OCI-LY1 (cell line): Measurements from ENCODE around the gene TMEM106C.

ENCODE experiments used
- H2AFZ ChIP-seq: fragments of 200-600 bp; sonication (generic), shearing (Covaris generic); 2 replicates; pipeline ENCODE4 v1.6.0; 2014; ENCODE audit warnings: antibody characterized with exemption, mild to moderate bottlenecking, low read length
- H3F3A ChIP-seq: fragments of 200-600 bp; sonication (generic), shearing (Covaris generic); 2 replicates; pipeline ENCODE4 v1.6.0; 2014; ENCODE audit warnings: mild to moderate bottlenecking, antibody characterized with exemption, low read length, moderate library complexity; ENCODE audit not compliant: insufficient read depth
- H3K27ac ChIP-seq: fragments of 200-600 bp; sonication (generic); 2 replicates; pipeline ENCODE4 v1.5.1; 2014; ENCODE audit warnings: low read length, mixed run types, mild to moderate bottlenecking, low read depth; ENCODE audit not compliant: poor library complexity, severe bottlenecking
- H3K27me3 ChIP-seq: fragments of 200-600 bp; sonication (generic); 2 replicates; pipeline ENCODE4 v1.6.0; 2014; ENCODE audit warnings: antibody characterized with exemption, mild to moderate bottlenecking, low read length, moderate library complexity; ENCODE audit not compliant: insufficient read depth
- H3K36me3 ChIP-seq: fragments of 200-600 bp; sonication (generic); 2 replicates; pipeline ENCODE4 v1.6.1; 2014; ENCODE audit warnings: mild to moderate bottlenecking, antibody characterized with exemption, low read length, moderate library complexity, mixed read lengths; ENCODE audit not compliant: insufficient read depth
- H3K4me1 ChIP-seq: fragments of 200-600 bp; sonication (generic); 2 replicates; pipeline ENCODE4 v1.5.1; 2014; ENCODE audit warnings: mild to moderate bottlenecking, low read length, moderate library complexity; ENCODE audit not compliant: insufficient read depth, severe bottlenecking
- H3K4me2 ChIP-seq: fragments of 200-600 bp; sonication (generic), shearing (Covaris generic); 2 replicates; pipeline ENCODE4 v1.6.1; 2014; ENCODE audit warnings: low read length
- H3K4me3 ChIP-seq: fragments of 200-600 bp; sonication (generic); 2 replicates; pipeline ENCODE4 v1.5.1; 2014; ENCODE audit warnings: low read length, low read depth, mild to moderate bottlenecking, mixed read lengths; ENCODE audit not compliant: poor library complexity, severe bottlenecking
- H3K79me2 ChIP-seq: fragments of 200-600 bp; shearing (Covaris generic); 2 replicates; pipeline ENCODE4 v1.6.1; 2016; ENCODE audit warnings: mixed run types, low read length, mixed read lengths; ENCODE audit not compliant: insufficient read depth
- H3K9ac ChIP-seq: fragments of 200-600 bp; sonication (generic), shearing (Covaris generic); 2 replicates; pipeline ENCODE4 v1.6.1; 2014; ENCODE audit warnings: mild to moderate bottlenecking, low read length, mixed read lengths
- H3K9me2 ChIP-seq: fragments of 200-600 bp; sonication (generic), shearing (Covaris generic); 2 replicates; pipeline ENCODE4 v1.6.1; 2014; ENCODE audit warnings: low read depth, mild to moderate bottlenecking, low read length, mixed read lengths
- H3K9me3 ChIP-seq: fragments of 200-600 bp; shearing (Covaris generic); 2 replicates; pipeline ENCODE4 v1.6.1; 2014; ENCODE audit warnings: low read length, mixed read lengths
- H4K20me1 ChIP-seq: fragments of 200-600 bp; sonication (generic), shearing (Covaris generic); 2 replicates; pipeline ENCODE4 v1.6.0; 2016; ENCODE audit warnings: mild to moderate bottlenecking, low read length; ENCODE audit not compliant: insufficient read depth
- EZH2 ChIP-seq: fragments of 200-600 bp; sonication (generic), shearing (Covaris generic); IDR thresholded peaks from 2 replicates; pipeline ENCODE4 v1.8.0; 2017; ENCODE audit warnings: borderline replicate concordance, mixed run types, mild to moderate bottlenecking, antibody characterized with exemption, low read length, moderate library complexity, mixed read lengths
- TF ChIP-seq, protein P1 (sequence below): fragments of 200-600 bp; sonication (generic), shearing (Covaris generic); IDR thresholded peaks from 2 replicates; pipeline ENCODE4 v1.5.1; 2017; ENCODE audit warnings: mild to moderate bottlenecking, antibody characterized with exemption, low read length, moderate library complexity, mixed read lengths

Gene TMEM106C

DNA sequence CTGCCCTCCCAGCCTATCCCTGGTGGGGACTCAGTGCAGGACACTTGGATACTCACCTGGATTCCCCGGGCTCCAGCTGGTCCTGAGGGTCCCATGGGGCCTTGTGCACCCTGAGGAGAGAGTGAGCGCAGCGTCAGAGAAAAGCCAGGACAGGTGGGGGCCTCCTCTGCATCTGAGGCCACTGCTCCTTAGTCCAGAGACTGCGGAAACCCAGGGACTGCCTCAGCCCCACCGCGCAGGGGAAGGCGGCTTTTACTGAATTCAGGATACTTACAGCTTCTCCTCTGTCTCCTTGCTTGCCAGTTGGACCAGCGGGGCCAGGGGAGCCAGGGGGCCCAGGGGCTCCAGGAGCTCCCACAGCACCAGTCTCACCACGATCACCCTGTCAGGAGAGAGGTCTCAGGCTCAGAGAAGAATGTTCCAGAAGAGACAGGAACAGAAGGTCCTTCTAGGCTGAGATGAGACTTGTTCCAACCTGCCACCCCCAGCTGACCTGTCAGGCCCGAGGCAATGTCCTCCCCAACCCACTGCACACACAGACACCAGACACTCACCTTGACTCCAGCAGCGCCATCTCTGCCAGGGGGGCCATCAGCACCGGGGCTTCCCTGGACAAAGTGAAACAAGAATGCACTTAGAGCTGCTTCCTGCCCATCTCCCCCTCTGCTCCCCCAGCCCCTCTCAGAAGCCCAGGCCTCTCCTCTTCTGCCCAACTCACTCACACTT lies 13.8 kb downstream of the TMEM106C start:
- H4K20me1 ChIP-seq, result no peaks in the 10 kb centered on the region
- no peaks in the 10 kb centered on the region for H3K79me2 ChIP-seq
- H3K9ac ChIP-seq, result no peak overlapping the region
- H3K4me3 ChIP-seq, result no peak overlapping the region
- no peaks in the 10 kb centered on the region for H3K36me3 ChIP-seq
- no peaks in the 10 kb centered on the region for H3F3A ChIP-seq
- no peak for TF ChIP-seq EZH2
- TF ChIP-seq, protein P1, sequence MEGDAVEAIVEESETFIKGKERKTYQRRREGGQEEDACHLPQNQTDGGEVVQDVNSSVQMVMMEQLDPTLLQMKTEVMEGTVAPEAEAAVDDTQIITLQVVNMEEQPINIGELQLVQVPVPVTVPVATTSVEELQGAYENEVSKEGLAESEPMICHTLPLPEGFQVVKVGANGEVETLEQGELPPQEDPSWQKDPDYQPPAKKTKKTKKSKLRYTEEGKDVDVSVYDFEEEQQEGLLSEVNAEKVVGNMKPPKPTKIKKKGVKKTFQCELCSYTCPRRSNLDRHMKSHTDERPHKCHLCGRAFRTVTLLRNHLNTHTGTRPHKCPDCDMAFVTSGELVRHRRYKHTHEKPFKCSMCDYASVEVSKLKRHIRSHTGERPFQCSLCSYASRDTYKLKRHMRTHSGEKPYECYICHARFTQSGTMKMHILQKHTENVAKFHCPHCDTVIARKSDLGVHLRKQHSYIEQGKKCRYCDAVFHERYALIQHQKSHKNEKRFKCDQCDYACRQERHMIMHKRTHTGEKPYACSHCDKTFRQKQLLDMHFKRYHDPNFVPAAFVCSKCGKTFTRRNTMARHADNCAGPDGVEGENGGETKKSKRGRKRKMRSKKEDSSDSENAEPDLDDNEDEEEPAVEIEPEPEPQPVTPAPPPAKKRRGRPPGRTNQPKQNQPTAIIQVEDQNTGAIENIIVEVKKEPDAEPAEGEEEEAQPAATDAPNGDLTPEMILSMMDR, result no peak
- no peaks in the 10 kb centered on the region for H3K9me2 ChIP-seq
- no peak overlapping the region for H2AFZ ChIP-seq
- H3K27me3 ChIP-seq, result peaks cover 13% of the 10 kb centered on the region; the same call in 1 of the 2 replicates
- no peak overlapping the region for H3K4me2 ChIP-seq
- no peaks in the 10 kb centered on the region for H3K4me1 ChIP-seq
- H3K9me3 ChIP-seq, result no peaks in the 10 kb centered on the region
- H3K27ac ChIP-seq, result no peak overlapping the region

DNA sequence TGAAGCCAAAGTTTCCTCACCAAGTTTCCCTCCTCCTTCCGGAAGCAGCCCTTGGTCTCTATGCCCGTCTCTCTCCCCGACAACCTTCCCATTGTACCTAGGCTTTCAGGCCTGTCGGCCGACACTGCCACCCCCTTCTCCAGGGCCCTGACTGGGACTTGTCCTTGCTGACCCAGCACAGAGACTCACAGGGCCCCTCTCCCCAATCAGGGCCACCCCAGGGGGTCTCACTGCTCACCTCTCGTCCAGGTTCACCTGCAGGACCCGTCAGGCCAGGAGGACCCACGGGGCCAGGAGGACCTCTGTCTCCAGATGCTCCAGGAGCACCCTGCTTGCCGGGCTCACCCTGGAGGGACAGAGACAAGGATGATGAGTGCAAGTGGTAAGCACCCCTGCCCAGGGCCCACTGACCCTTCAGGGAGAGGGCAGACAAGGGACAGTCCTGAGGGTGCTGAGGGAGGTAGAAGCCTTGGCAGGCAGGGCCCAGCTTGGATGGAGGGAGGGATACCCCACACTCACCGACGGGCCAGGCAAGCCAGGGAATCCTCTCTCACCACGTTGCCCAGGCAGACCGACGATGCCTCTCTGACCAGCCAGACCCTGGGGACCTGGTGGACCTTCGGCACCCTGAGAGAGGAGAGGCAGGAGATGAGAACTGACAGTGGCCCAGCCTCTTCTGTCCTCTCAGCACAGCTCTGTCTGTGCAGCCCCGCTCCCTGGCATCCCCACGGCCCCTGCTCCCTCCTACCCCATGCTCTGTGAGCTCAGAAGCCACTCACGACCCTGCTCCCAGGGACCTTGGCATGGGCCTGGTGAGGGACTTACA lies 14.6 kb downstream of the TMEM106C start:
- no peaks in the 10 kb centered on the region for H3K9me2 ChIP-seq
- peaks cover 13% of the 10 kb centered on the region; the same call in 1 of the 2 replicates for H3K27me3 ChIP-seq
- TF ChIP-seq, protein P1, result no peak
- TF ChIP-seq EZH2, result no peak
- H3K4me1 ChIP-seq, result no peaks in the 10 kb centered on the region
- no peaks in the 10 kb centered on the region for H3F3A ChIP-seq
- H3K4me2 ChIP-seq, result no peak overlapping the region
- H4K20me1 ChIP-seq, result no peaks in the 10 kb centered on the region
- H3K9me3 ChIP-seq, result no peaks in the 10 kb centered on the region
- no peak overlapping the region for H3K9ac ChIP-seq
- no peak overlapping the region for H3K27ac ChIP-seq
- no peak overlapping the region for H3K4me3 ChIP-seq
- no peak overlapping the region for H2AFZ ChIP-seq
- H3K79me2 ChIP-seq, result no peaks in the 10 kb centered on the region
- no peaks in the 10 kb centered on the region for H3K36me3 ChIP-seq

DNA sequence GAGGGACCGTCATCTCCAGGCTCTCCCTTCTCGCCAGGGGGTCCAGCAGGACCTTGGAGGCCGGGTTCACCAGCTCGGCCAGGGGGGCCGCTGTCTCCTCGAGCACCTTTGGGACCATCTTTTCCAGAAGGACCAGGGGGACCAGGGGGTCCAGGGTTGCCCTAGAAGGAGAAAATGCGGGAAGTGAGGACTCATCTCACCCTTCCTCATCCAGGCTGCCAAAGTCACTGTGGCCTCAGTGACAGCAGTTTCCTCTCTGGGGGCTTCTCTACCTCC lies 15.1 kb downstream of the TMEM106C start:
- Histone ChIP-seq H3K9ac (no peak overlapping the region), H3K79me2 (no peaks in the 10 kb centered on the region), H3K27ac (no peak overlapping the region), H3K9me3 (no peaks in the 10 kb centered on the region), H3K36me3 (no peaks in the 10 kb centered on the region), H3K4me3 (no peak overlapping the region), H3K9me2 (no peaks in the 10 kb centered on the region), H3F3A (no peaks in the 10 kb centered on the region), H4K20me1 (no peaks in the 10 kb centered on the region), H2AFZ (no peak overlapping the region), H3K4me1 (no peaks in the 10 kb centered on the region), H3K4me2 (no peak overlapping the region), H3K27me3 (peaks cover 13% of the 10 kb centered on the region; the same call in 1 of the 2 replicates)
- TF ChIP-seq EZH2, result no peak
- TF ChIP-seq, protein P1, result no peak
